ENCODE results near the gene HOGA1.
A peak's percentile ranks its signal among the peaks of the same experiment; 100 is the strongest.

Gene HOGA1

GRCh38 chr10:97596101-97597082, 12.2 kb downstream of the HOGA1 start:
- no peak overlapping the region for H3K4me3 ChIP-seq (ENCODE audit: low read length)

DNA sequence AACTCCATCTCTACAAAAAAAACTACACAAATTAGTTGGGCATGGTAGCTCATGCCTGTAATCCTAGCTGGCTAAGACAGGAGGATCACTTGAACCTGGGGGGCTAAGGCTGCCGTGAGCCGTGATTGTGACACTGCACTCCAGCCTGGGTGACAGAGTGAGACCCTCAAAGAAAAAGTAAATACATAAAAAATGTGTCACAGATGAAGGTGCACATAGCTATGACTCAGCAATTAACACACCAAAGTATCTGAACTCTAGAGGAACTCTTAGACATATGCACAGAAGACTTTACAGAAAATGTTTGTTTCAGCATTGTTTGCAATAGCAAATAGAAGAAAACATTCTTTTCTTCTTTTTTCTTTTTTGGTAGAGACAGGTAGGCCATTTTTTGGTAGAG, 13.6 kb downstream of the HOGA1 start:
- peak; percentile 11 for DNase-seq (ENCODE audit: low read depth)
- H3K4me3 ChIP-seq (ENCODE audit: low read length) = no peak overlapping the region
- no peak for TF ChIP-seq CTCF (IDR thresholded peaks at IDR 0.05; ENCODE audit: insufficient read depth, low read depth, low read length, missing control alignments)

More at GRCh38 chr10:97596101-97597082, 12.2 kb downstream of the HOGA1 start:
- TF ChIP-seq CTCF (IDR thresholded peaks at IDR 0.05; ENCODE audit: insufficient read depth, low read depth, low read length, missing control alignments) = no peak
- peak; percentile 92 for DNase-seq (ENCODE audit: low read depth)

GRCh38 chr10:97598407-97599271, 14.4 kb downstream of the HOGA1 start:
- no peak for TF ChIP-seq CTCF (IDR thresholded peaks at IDR 0.05; ENCODE audit: insufficient read depth, low read depth, low read length, missing control alignments)
- no peak for DNase-seq (ENCODE audit: low read depth)

DNA sequence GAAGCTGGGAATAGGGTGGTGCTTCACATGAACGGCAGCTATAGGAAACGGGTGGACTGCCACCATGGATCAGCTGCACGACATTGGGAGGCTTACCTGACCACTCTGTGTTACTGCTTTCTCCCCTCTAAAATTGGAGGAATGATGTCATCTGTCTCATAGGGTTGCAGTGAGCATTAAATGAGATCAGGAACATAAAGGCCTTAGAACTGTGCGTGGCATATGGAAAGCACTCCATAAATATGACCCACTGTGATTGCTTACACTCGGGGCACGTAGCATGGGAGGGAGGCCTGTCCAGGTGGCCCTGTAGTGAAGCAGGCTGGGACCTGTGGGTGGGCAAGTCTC, 15.1 kb downstream of the HOGA1 start:
- DNase-seq (ENCODE audit: low read depth) = no peak
- H3K4me3 ChIP-seq (ENCODE audit: low read length) = no peak overlapping the region
- no peak for TF ChIP-seq CTCF (IDR thresholded peaks at IDR 0.05; ENCODE audit: insufficient read depth, low read depth, low read length, missing control alignments)

More at GRCh38 chr10:97598407-97599271, 14.4 kb downstream of the HOGA1 start:
- H3K4me3 ChIP-seq (ENCODE audit: low read length) = no peak overlapping the region

- H3K4me3 ChIP-seq (ENCODE audit: low read length) = no peak overlapping the region
- TF ChIP-seq CTCF (IDR thresholded peaks at IDR 0.05; ENCODE audit: insufficient read depth, low read depth, low read length, missing control alignments) = no peak
- DNase-seq (ENCODE audit: low read depth) = no peak
These were observed 16.4 kb downstream of the HOGA1 start for GRCh38 chr10:97600616-97601015.

- no peak for DNase-seq (ENCODE audit: low read depth)
- no peak for TF ChIP-seq CTCF (IDR thresholded peaks at IDR 0.05; ENCODE audit: insufficient read depth, low read depth, low read length, missing control alignments)
These were observed 17.4 kb downstream of the HOGA1 start for GRCh38 chr10:97601268-97602215.

More at GRCh38 chr10:97601268-97602215, 17.4 kb downstream of the HOGA1 start:
- no peak overlapping the region for H3K4me3 ChIP-seq (ENCODE audit: low read length)
